8988T (cell line): Measurements from ENCODE around the gene CIROP.
A peak's percentile ranks its signal among the peaks of the same experiment; 100 is the strongest.

Experiments
- DNase-seq: peaks from one replicate; pipeline ENCODE4 v3.0.0; 2011

CIROP gene

DNA sequence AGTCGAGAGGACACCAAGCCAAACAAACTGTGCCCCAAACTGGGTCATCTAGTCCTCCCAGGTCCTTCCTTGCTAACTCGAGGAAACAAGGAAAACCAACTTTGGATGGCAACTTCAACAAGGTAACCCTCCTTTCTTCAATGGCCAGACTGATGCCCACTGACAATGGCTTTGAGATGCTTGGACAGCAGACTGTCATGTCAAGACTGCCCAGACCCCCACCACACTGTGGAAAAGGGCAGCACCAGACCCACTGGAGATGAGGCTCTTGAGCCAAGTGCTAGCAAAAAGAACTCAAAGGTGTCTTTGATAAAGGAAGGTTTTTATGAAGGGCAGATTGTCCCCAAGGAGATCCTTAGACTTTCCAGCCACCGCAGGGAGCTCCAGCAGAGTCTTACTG lies 38.4 kb downstream of the CIROP start:
- no peak for DNase-seq

DNA sequence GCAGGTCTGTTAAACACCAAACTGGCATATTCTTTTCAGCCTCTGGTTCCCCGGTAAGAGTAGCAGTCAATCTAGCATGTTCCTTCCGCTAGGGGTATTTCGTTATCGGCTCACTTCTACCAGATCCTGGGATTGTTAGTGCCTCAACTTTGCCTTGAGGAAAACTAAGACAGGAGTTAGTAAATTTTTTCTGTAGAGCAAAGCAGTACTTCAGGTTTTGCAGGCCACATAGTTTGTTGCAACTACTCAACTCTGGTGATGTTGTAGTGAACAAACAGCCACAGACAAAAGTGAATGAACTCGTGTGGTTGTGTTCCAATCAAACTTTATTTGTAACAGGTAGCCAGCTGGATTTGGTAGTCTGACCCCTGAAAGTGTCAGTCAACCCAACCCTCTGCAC lies 41.2 kb downstream of the CIROP start:
- no peak for DNase-seq

DNA sequence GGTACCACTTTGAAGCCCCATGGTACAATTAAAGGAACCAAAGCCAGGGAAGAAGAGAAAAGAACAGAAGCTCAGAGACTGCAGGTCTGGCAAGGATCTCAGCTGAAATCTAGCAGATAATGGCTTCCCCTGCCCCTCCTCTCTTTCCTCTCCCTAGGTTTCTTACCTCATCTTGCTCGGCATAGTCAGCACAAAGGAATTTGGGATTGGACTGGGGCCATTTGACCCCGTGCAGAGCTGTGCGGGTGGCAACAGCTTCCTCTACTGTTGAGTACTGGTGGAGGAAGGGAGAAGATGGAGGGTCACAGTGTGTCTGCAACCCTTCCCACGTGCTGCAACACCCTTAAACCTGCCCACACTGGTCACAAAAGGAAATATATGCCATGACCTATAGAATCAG lies 42.8 kb downstream of the CIROP start:
- peak; percentile 83 for DNase-seq

DNA sequence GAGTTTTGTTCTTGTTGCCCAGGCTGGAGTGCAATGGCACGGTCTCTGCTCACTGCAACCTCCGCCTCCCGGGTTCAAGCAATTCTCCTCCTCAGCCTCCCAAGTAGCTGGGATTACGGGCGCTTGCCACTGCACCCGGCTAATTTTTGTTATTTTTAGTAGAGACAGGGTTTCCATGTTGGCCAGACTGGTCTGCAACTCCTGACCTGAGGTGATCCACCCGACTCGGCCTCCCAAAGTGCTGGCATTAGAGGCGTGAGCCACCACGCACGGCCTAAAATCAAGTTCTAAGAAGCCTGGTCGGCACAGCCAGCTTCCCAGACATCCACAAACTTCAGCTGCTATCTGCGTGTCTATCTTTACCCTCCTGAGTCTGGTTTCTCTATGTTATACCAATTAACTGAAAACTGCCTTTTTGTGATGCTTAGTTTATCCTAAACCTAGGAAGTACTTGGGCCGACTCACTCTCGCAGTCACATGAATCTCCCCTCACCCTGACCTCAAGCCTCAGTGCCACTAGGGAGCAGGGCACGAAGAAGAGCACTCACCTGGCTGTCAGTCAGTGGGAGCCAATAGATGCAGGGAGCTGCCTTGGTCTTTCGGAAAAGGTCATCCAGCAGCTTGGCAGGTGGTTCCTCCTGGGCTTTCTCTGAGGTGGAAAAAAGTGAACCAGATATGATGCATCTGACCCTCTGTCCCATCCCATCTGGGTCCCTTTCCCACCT lies 44.1 kb downstream of the CIROP start:
- DNase-seq = no peak

DNA sequence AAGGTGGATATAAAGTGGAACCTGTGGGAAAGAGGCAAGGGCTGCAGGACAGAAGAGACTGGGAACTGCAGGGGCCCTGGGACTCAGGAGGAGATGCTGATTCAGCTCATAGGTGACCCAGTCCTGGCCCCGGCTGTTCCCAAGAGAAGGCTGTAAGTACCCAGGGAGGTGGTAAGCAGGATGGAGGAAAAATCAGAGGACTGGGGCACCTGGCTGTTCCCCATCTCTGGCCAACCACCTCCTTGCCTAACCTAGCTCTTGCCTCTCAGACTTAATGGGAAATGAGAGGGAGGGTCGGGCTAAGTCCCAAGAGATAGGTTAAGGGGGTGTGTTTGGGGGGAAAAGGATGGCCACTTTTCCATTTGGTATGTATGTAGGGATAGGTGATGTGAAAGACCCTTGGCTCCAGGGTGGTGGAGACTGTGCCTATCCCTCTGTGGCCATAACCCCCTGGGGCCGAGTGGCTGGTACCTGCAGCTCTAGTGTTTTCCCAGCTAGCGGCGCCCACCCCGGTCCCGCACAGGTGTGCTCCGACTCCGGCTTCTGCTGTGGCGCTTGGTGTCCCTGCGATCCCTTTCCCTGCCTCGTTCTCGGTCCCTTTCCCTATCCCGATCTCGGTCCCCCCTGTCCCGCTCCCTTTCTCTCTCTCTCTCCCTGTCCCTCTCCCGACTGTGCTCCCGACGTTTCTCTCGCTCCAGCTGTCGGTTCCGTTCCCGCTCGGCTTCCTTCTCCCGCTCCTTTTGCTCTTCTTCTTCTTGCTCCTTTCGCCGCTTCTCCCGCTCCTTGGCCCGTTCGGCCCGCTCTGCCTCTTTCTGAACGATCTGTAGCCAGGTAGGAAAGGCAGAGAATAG lies 45.9 kb downstream of the CIROP start:
- DNase-seq = no peak

DNA sequence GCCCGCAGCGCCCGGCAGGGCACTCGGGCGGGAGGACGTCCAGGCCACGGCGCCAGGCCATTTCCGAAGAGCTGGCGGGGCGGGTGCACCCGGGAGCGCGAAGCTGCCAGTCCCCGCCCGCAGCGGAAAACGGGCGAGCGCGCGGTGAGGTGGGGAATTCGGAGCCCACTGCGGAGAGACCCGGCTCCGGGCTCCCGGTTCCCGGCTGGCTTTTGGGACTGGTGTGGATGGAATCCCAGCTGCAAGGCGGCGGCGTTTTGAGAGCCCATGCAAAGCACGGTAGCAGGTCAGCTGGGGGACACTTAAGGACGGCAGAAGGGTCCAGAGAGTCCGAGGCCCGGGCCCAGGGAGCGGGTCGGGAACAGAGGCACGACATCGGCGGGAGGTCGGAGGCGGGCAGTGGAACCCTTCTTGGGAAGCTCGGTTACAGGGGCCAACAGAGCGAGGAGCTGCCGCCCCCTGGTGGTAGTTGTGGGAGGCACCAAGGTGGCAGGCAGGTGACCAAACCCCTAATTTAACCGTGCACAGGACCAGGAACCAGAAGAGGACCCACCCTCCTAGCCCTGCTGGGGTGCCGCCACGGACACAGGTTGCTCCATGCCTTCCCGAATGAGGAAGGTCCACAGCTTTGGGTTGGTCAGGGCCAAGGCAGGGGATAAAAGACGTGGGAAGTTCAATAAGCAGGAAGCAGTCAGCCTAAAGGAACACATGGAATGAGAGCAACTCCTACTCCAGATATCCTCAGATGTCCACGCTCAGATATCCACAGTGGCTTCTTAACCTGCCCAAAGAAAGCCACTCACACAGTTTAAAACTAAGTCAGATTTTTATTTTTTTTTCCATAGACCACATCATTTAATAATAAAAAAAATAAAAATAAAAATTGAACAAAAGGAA lies 46.8 kb downstream of the CIROP start:
- DNase-seq = peak; percentile 87

DNA sequence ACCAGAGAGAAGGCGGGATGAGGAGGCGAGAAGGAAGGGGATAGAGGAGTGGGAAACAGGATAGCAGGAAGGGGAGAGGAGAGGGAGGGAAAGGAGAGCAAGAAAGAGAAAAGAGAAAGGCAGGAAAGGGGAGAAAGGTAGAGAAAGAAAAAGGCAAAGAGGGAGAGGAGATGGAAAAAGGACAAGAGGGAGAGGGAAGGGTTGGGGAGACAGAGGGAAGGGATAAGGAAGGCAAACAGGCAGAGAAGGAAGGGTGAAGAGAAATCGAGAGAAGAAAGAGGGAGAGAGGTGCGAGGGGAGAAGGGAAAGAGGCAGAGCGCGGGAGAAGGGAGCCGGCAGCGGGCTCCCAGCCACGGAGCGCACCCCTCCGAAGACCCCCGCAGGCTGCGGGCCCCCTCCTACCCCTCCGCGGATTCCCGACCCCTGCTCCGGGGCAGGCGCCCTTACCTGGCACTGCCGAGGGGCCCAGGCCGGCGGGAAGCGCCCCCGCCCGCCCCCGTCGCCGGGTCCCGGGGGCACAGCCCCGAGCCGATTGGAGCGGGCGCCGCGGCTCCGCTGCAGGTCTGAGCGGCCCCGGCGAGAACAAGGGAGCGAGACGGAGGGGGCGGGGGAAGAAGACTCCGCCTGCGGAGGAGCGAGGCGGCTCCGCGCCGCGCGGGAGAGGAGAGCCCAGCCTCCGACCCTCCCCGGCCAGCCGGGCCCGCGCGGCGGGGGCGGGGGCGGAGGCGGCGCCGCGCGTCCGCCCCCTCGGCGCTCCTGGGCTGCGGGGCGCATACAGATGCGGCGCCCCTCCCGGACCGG lies 47.6 kb downstream of the CIROP start, which contains the start of gene CDH24:
TSS of gene CDH24 (minus strand) at position 565 of the 801 bp plus-strand sequence. CDS start 1,787 bp downstream, outside the sequence.
- DNase-seq = peak; percentile 71

DNA sequence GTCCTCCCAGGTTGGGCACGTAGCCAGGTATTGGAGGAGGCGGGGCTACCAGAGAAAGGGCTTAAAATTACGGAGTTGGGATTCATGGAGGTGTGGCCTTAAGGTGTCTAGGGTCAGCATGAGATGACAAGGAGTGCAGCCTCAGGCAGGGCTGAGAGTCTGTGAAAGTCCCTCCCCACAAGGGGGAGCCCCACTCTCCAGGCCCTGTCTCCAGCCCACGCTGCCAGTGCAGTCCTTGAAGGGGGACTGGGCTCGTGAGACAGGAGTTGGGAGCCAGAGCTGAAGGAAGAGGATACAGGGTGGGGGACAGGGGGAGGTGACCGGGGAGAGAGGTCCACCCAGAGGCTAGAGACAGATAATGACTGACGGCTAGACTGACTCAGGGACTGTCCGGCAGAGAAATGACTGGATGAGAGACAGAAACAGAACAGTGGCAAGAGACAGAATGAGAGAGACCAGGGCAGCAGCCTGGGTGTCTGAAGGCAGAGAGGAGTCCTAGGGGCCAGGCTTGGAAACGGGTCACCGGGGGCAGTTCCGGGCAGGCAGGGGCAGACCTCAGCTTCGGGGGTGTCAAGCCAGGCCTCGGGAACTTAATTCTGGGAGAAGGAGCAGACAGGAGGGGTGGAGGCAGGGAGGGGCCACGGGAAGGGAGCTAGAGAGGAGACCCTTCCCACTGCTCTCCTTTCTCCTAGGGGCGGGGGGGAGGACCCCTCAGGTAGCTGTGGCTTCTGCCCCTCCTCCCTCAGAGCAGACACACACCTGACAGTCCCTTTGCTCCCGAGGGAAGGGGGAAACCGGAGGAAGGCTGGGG lies 48.4 kb downstream of the CIROP start:
- DNase-seq = peak; percentile 89

DNA sequence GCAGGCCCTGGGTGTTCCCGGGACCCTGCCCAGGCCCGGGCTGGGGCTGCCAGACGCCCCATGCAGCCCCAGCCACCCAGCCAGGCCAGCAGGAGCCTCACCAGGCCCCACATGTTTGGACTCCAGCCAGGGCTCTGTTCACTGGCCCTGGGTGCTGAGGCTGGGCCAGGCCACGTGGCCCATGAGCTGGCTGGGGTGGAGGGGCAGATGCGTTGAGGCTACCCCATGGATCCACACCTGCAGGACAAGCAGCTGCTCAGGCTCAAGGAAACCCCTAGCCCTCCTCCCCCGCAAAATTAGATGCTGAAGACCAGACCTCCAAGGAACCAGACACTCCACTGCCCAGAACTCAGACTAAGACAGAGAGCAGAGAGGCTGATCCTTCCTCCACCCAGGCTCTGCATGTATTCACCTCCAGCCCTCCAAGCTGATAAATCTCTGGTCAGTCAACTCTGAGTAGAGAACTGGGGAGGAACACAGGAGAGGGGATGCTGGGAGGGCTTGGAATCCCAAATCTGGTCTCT lies 49.1 kb downstream of the CIROP start:
- DNase-seq = no peak

DNA sequence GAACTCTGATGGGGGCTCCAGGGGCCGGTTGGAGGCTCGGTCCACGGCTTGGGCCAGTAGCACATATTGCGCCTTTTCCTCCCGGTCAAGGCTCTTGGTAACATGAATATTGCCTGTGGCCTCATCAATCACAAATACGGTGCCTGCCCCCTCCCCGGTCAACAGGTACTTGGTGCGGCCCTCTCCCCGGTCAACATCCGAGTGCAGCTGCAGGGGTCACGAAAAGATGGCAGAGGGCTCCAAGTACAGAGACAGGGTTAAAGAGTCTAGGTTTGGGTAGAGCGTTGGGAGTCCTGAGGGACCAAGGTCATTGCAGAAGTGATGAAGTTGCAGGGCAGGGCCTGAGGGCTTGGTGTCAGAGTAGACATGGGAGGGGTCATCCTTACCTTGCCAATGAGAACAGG lies 49.6 kb downstream of the CIROP start:
- DNase-seq = no peak

DNA sequence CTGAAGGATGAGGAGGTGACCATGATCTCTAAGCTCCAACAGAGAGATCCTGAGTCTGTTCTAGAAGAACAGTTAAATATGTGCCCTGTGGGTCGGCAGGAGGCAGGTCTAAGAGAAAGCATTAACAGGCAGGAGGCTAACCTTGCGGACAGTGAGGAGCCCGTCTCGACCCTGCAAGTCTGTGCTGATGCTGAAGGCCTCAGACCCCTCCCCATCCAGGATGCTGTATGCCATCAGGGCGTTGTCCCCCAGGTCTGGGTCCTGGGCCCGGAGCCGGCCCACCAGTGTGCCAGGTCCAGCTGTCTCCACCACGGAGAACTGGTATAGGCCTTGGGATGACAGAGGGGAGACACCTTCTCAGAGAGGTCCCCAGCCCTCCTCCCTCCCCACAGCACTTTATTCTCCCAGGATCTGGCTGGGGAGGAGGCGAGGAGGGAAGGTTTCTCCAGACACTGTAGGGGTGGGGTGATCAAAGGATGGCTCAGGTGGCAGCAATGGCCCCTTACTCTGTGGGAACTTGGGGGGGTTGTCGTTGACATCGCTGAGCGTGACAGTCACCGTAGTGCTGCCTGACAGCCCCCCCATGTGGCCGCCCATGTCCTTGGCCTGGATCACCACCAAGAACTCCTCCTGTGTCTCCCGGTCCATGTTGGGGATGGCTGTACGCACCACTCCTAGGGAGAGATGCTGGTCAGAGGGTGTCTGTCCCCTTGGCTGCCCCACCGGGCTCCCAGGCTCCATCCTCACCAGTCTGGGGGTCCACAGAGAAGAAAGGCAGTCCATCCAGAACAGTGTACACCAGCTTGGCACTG lies 50.6 kb downstream of the CIROP start:
- peak; percentile 73 for DNase-seq

DNA sequence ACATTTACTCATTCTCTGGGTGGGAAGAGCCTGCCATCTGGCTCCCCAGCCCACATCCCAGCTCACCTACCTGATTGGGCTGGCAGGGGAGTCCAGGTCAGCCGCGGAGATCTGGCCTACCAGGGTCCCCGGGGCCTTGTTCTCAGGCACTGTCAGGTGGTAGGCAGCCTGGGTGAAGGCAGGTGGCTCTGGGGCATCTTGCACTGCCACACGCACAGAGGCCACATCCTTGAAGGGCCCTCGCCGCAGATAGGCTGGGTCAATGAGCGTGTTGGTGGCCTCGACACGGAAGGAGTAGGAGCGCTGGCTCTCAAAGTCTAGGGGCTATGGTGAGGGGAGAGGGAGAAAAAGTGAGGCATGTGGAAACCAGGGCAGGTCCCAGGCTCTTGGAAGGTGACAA lies 51.4 kb downstream of the CIROP start:
- DNase-seq = no peak

DNA sequence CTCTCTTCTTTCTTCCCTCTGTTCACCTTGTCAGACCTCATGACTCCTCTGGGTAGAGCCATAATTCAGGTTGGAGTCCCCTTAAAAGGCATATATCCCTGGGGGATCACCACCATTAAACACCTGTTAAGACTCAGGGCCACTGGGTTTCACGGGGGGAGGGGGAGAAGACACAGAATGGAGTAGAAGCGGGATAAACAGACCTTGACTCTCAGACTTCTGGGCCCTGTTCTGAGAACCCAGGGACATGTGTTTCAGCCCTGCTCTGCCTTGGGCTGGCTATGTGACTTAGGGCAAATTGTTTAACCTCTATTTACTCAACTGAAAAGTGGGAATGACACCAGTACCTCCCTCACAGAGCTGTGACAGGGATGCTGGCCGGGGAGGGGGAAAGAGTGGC lies 52.1 kb downstream of the CIROP start:
- DNase-seq = no peak

DNA sequence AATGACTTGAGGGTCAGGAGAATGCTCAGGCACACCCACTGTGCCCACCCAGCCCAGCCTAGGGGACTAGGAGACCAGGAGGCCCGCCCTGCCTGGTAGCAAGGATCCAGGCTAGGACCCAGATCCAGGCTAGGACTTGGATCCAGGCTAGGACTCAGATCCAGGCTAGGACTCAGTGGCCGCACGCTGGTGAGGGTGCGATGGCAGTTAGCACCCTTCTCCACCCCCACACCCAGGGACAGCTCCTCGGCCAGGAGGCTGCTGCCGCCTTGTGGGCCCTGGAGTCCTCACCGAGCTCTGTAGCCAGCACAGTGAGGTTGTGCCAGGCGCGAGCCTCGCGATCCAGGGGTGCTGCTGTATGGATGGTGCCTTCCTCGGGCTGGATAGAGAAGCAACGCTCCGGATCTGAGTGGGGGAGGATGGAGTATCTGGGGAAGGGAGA lies 52.6 kb downstream of the CIROP start:
- DNase-seq = peak; percentile 91

DNA sequence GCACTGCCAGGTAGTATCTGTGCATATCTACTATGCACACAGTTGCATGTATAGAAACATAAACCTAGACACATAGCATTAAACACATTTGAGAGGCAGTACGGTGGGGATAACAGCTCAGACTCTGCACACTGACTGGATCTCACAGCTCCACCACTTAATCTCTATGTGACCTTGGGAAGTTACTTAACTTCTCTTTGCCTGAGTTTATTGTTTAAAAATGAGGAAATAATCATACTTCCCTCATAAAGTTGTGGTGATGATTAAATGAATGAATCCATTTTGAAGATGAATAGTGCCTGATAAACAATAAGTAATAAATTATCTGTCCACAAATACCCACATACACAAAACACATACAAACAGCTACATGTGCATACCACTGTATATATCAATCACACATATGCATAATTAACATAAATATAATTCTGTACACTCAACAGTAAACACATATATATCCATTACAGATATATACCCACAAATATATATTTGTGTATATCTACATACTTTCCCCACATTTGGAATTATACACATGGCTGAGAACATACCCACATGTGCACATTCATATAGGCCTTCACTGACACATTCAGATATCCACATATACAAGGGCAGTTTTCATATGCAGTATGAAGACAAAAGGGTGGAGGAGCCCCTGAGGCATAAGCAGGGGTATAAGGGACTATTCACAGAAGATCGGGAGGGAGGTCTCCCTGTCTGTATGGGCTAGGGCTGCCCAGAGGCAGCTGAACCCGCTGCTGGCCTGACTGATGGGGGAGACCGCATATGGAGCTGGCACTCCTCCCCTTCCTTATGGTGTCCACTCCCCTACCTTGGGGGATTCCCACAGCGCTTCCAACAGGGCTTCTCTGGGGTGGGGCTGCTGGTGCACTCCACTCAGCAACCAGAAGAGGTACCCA lies 53.4 kb downstream of the CIROP start:
- DNase-seq = no peak
